Endothelial cell of umbilical vein (primary cell): ENCODE measurements around the gene EPB41L1. TPM values are rescaled to one million over a fixed set of nuclear protein-coding genes. Genes with fewer than 3 reads are reported as not detected.

ENCODE experiments used
- BruUV-seq: library from RNA; stranded (reverse); fragments of 400-500 nt; replicated peaks from 2 replicates; lab custom pipeline; 2021; lab: Mats Ljungman, UMichigan
- CTCF ChIA-PET: fragments of 300-600, 350-600 bp; sonication (Branson Sonifier 250); formaldehyde crosslinking; loops from one replicate; lab custom pipeline; 2021; ENCODE audit warnings: antibody characterized with exemption, inconsistent platforms; lab: Charles Lee
- POLR2A ChIA-PET: fragments of 300-600, 350-600 bp; sonication (Branson Sonifier 250); formaldehyde crosslinking; loops from one replicate; lab custom pipeline; 2021; ENCODE audit warnings: antibody characterized with exemption, inconsistent platforms; lab: Charles Lee
- DNase-seq: peaks from one replicate; pipeline ENCODE4 v3.0.0-alpha.2; 2011; ENCODE audit warnings: low read depth, low spot score
- FAIRE-seq: peaks from 2 replicates; lab custom pipeline; 2011; peaks lifted over from hg19 to GRCh38; lab: Jason Lieb, UNC
- H2AFZ ChIP-seq: 2 replicates; pipeline ENCODE4 v1.6.0; 2012; ENCODE audit warnings: low read depth, low read length, control low read depth, inconsistent platforms
- H3K27ac ChIP-seq: 2 replicates; pipeline ENCODE4 v1.5.1; 2011; ENCODE audit warnings: low read depth, mild to moderate bottlenecking, control low read depth, low read length, moderate library complexity; ENCODE audit not compliant: insufficient read depth
- H3K27me3 ChIP-seq, 2 experiments: 2 replicates each; pipeline versions ENCODE4 v1.6.0 to v1.6.1; 2011; ENCODE audit warnings: low read length in 2 of 2, mixed read lengths in 1 of 2; ENCODE audit not compliant: control insufficient read depth in 2 of 2, insufficient read depth in 2 of 2
- H3K36me3 ChIP-seq, 2 experiments: 2 replicates in 1 of 2; 3 replicates in 1 of 2; pipeline ENCODE4 v1.5.1; 2011; ENCODE audit warnings: low read length in 2 of 2, mild to moderate bottlenecking in 1 of 2, moderate library complexity in 1 of 2; ENCODE audit not compliant: control insufficient read depth in 2 of 2, insufficient read depth in 2 of 2; ENCODE audit errors: extremely low read depth in 1 of 2
- H3K4me1 ChIP-seq: 3 replicates; pipeline ENCODE4 v1.5.1; 2011; ENCODE audit warnings: mild to moderate bottlenecking, low read length; ENCODE audit not compliant: control insufficient read depth, insufficient read depth; ENCODE audit errors: extremely low read depth
- H3K4me2 ChIP-seq: 2 replicates; pipeline ENCODE4 v1.6.1; 2011; ENCODE audit warnings: low read length, control low read depth, mixed read lengths; ENCODE audit not compliant: insufficient read depth
- H3K4me3 ChIP-seq, 3 experiments: fragments of 200-600 bp in 1 of 3; sonication (generic), shearing (Covaris generic) in 1 of 3; replicated peaks in 1 of 3; 2 replicates each; pipeline ENCODE4 v1.5.1; 2011 to 2016; ENCODE audit warnings: control low read depth in 3 of 3, low read length in 3 of 3, mild to moderate bottlenecking in 2 of 3, inconsistent platforms in 1 of 3, low read depth in 1 of 3, moderate library complexity in 1 of 3; ENCODE audit not compliant: insufficient read depth in 1 of 3
- H3K79me2 ChIP-seq: 2 replicates; pipeline ENCODE4 v1.6.0; 2012; ENCODE audit warnings: low read length, inconsistent platforms; ENCODE audit not compliant: control insufficient read depth, insufficient read depth
- H3K9ac ChIP-seq: replicated peaks from 2 replicates; pipeline ENCODE3; 2011; ENCODE audit warnings: low read length, control low read depth; ENCODE audit not compliant: insufficient read depth; ENCODE audit errors: extremely low read depth
- H3K9me1 ChIP-seq: replicated peaks from 3 replicates; pipeline ENCODE4 v1.6.0; 2011; ENCODE audit warnings: mild to moderate bottlenecking, low read length; ENCODE audit not compliant: control insufficient read depth, insufficient read depth; ENCODE audit errors: extremely low read depth
- H3K9me3 ChIP-seq: replicated peaks from 2 replicates; pipeline ENCODE4 v1.5.1; 2012; ENCODE audit warnings: low read length, inconsistent platforms; ENCODE audit not compliant: control insufficient read depth, insufficient read depth
- H4K20me1 ChIP-seq: replicated peaks from 2 replicates; pipeline ENCODE3; 2011; ENCODE audit warnings: mild to moderate bottlenecking, low read length; ENCODE audit not compliant: control insufficient read depth, insufficient read depth; ENCODE audit errors: extremely low read depth
- CTCF ChIP-seq, 2 donors: IDR thresholded peaks; 1 replicate in 1 of 2; 2 replicates in 1 of 2; pipeline ENCODE4 v1.5.1; 2011; ENCODE audit warnings: low read length in 2 of 2, mild to moderate bottlenecking in 2 of 2, moderate library complexity in 2 of 2, control low read depth in 1 of 2, inconsistent platforms in 1 of 2, low read depth in 1 of 2; ENCODE audit not compliant: insufficient read depth in 1 of 2; ENCODE audit errors: extremely low read depth in 1 of 2
- EZH2 ChIP-seq: IDR thresholded peaks from 2 replicates; pipeline ENCODE4 v1.6.1; 2012; ENCODE audit warnings: borderline replicate concordance, low read depth, mild to moderate bottlenecking, moderate library complexity, low read length, inconsistent platforms; ENCODE audit not compliant: severe bottlenecking
- FOS ChIP-seq: IDR thresholded peaks from 2 replicates; pipeline ENCODE4 v1.6.1; 2011; ENCODE audit warnings: mild to moderate bottlenecking, low read length, moderate library complexity, borderline replicate concordance; ENCODE audit not compliant: insufficient read depth
- GATA2 ChIP-seq: IDR thresholded peaks from 2 replicates; pipeline ENCODE4 v1.7.0; 2011; ENCODE audit warnings: low read depth, mild to moderate bottlenecking, moderate library complexity, mixed read lengths, low read length; ENCODE audit not compliant: insufficient read length, insufficient read depth
- JUN ChIP-seq: IDR thresholded peaks from 2 replicates; pipeline ENCODE4 v1.6.1; 2011; ENCODE audit warnings: borderline replicate concordance, low read depth; ENCODE audit not compliant: insufficient read length, insufficient read depth
- MAX ChIP-seq: IDR thresholded peaks from 2 replicates; pipeline ENCODE4 v1.6.1; 2011; ENCODE audit not compliant: insufficient read depth, insufficient read length
- MYC ChIP-seq: IDR thresholded peaks from one replicate; pipeline ENCODE4 v1.6.1; 2011; ENCODE audit warnings: mild to moderate bottlenecking, low read depth, low read length
- POLR2A ChIP-seq: IDR thresholded peaks from 2 replicates; pipeline ENCODE4 v1.6.1; 2012; ENCODE audit warnings: low read depth, mild to moderate bottlenecking, control low read depth, low read length
- POLR2AphosphoS5 ChIP-seq: IDR thresholded peaks from 2 replicates; pipeline ENCODE4 v1.6.1; 2012; ENCODE audit warnings: low read depth, mild to moderate bottlenecking, control low read depth, low read length, moderate library complexity; ENCODE audit not compliant: insufficient read depth
- dilution Hi-C: fragments of 300-500 bp; cut with MboI; formaldehyde crosslinking; loops from one replicate; pipeline ENCODE4 v1.15.0; 2019; ENCODE audit warnings: low sequenced_read_pairs; ENCODE audit not compliant: extremely low pct_ligation_motif_present
- intact Hi-C: fragments of 100-400 bp; cut with micrococcal nuclease; formaldehyde crosslinking; loops from one replicate; pipeline ENCODE4 v1.10.0; 2022
- polyA plus RNA-seq, 4 experiments: library from polyadenylated mRNA; depleted of rRNA in 3 of 4; stranded (reverse) in 3 of 4; unstranded in 1 of 4; fragments of >200 nt; gene quantifications; 2 replicates each; pipeline versions ENCODE4 v1.2.1 to v1.2.3, GENCODE V29; 2011 to 2012; ENCODE audit warnings: missing spikeins in 1 of 4
- total RNA-seq: library from RNA; stranded (reverse); gene quantifications from 2 replicates; pipeline ENCODE4 v1.2.3, GENCODE V29; 2021

EPB41L1 gene
- total and polyA plus RNA-seq, 2 donors (not counting 3 experiments of a cell fraction or from before 2014, with no cell fraction given) = 6.1 to 12.2 TPM

- Histone ChIP-seq H4K20me1 (no peaks in the 10 kb centered on the region), H3K36me3 (no peaks in the 10 kb centered on the region), H3K27me3 (no peaks in the 10 kb centered on the region), H3K4me1 (no peaks in the 10 kb centered on the region), H3K9ac (no peak overlapping the region), H3K27ac (no peak overlapping the region), H3K9me3 (no peaks in the 10 kb centered on the region), H3K79me2 (no peaks in the 10 kb centered on the region), H3K4me3 (no peak overlapping the region), H3K4me2 (no peak overlapping the region), H3K9me1 (no peaks in the 10 kb centered on the region), H2AFZ (no peak overlapping the region)
- ChIA-PET POLR2A (no interaction called here), CTCF (interaction anchor here (0.9 to 2.4 kb wide), 3 partner anchors 11 to 26 kb away, joined by 3 to 8 read pairs (median 4); no protein-coding TSS in a partner anchor)
- DNase-seq (no peak), FAIRE-seq (no peak)
- no TSS peak for BruUV-seq
- intact Hi-C loops (no loop called here), dilution Hi-C loops (no loop called here)
- TF ChIP-seq MAX = no peak
- TF ChIP-seq FOS = no peak
- TF ChIP-seq JUN = no peak
- TF ChIP-seq GATA2 = no peak
- no peak for TF ChIP-seq MYC
- TF ChIP-seq CTCF (IDR thresholded peaks at IDR 0.05; ENCODE audit: extremely low read depth in 1 of 2, insufficient read depth in 1 of 2, low read depth in 1 of 2, low read length in 2 of 2) = no peak
- no peak for TF ChIP-seq POLR2A
- TF ChIP-seq EZH2 = no peak
- TF ChIP-seq POLR2AphosphoS5 = no peak
These were observed 19.0 kb downstream of the EPB41L1 start for GRCh38 chr20:36173451-36173933.
